ENCODE measurements around the gene TMCC3. TPM values are rescaled to one million over a fixed set of nuclear protein-coding genes. Genes with fewer than 3 reads are reported as not detected.

Gene TMCC3
- total and polyA plus RNA-seq, 4 donors, result 0.81 to 2.3 (median 1.5) TPM

- Histone ChIP-seq H3K4me3 (ENCODE audit: low read depth in 1 of 3, low read length in 3 of 3) (no peak overlapping the region), H3K9ac (ENCODE audit: low read depth in 1 of 2, low read length in 2 of 2) (no peak overlapping the region), H3K9me3 (ENCODE audit: control insufficient read depth in 4 of 4, low read length in 3 of 4) (no peaks in the 10 kb centered on the region), H3K4me1 (ENCODE audit: control insufficient read depth in 4 of 4, insufficient read depth in 4 of 4, low read length in 3 of 4) (no peaks in the 10 kb centered on the region), H3K27ac (ENCODE audit: low read depth in 1 of 2, low read length in 2 of 2) (no peak overlapping the region), H3K27me3 (ENCODE audit: control insufficient read depth in 4 of 4, insufficient read depth in 4 of 4, low read length in 3 of 4) (no peaks in the 10 kb centered on the region), H3K36me3 (ENCODE audit: control insufficient read depth in 4 of 4, insufficient read depth in 3 of 4, low read depth in 1 of 4, low read length in 3 of 4) (no peaks in the 10 kb centered on the region)
- TF ChIP-seq RAD21 (IDR thresholded peaks at IDR 0.05) (no peak), FOXA1 (IDR thresholded peaks at IDR 0.05) (no peak), RXRA (IDR thresholded peaks at IDR 0.05) (no peak), SP1 (IDR thresholded peaks at IDR 0.05) (no peak), ZBTB33 (IDR thresholded peaks at IDR 0.05) (no peak), MAX (IDR thresholded peaks at IDR 0.05) (no peak), GABPA (IDR thresholded peaks at IDR 0.05 in 1 of 2, conservative IDR thresholded peaks at IDR 0.05 in 1 of 2) (no peak), HNF4G (IDR thresholded peaks at IDR 0.05) (no peak), HNF4A (conservative IDR thresholded peaks at IDR 0.05) (no peak), JUND (IDR thresholded peaks at IDR 0.05) (no peak), YY1 (IDR thresholded peaks at IDR 0.05) (no peak), TAF1 (conservative IDR thresholded peaks at IDR 0.05) (no peak), EGR1 (IDR thresholded peaks at IDR 0.05; ENCODE audit: low read depth in 2 of 2) (no peak)
- TF ChIP-seq, protein P1, sequence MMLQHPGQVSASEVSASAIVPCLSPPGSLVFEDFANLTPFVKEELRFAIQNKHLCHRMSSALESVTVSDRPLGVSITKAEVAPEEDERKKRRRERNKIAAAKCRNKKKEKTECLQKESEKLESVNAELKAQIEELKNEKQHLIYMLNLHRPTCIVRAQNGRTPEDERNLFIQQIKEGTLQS (IDR thresholded peaks at IDR 0.05), result no peak
- TF ChIP-seq, protein P2, sequence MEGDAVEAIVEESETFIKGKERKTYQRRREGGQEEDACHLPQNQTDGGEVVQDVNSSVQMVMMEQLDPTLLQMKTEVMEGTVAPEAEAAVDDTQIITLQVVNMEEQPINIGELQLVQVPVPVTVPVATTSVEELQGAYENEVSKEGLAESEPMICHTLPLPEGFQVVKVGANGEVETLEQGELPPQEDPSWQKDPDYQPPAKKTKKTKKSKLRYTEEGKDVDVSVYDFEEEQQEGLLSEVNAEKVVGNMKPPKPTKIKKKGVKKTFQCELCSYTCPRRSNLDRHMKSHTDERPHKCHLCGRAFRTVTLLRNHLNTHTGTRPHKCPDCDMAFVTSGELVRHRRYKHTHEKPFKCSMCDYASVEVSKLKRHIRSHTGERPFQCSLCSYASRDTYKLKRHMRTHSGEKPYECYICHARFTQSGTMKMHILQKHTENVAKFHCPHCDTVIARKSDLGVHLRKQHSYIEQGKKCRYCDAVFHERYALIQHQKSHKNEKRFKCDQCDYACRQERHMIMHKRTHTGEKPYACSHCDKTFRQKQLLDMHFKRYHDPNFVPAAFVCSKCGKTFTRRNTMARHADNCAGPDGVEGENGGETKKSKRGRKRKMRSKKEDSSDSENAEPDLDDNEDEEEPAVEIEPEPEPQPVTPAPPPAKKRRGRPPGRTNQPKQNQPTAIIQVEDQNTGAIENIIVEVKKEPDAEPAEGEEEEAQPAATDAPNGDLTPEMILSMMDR (IDR thresholded peaks at IDR 0.05; ENCODE audit: low read depth, low read length, missing input control), result no peak
- TF ChIP-seq, protein P3, sequence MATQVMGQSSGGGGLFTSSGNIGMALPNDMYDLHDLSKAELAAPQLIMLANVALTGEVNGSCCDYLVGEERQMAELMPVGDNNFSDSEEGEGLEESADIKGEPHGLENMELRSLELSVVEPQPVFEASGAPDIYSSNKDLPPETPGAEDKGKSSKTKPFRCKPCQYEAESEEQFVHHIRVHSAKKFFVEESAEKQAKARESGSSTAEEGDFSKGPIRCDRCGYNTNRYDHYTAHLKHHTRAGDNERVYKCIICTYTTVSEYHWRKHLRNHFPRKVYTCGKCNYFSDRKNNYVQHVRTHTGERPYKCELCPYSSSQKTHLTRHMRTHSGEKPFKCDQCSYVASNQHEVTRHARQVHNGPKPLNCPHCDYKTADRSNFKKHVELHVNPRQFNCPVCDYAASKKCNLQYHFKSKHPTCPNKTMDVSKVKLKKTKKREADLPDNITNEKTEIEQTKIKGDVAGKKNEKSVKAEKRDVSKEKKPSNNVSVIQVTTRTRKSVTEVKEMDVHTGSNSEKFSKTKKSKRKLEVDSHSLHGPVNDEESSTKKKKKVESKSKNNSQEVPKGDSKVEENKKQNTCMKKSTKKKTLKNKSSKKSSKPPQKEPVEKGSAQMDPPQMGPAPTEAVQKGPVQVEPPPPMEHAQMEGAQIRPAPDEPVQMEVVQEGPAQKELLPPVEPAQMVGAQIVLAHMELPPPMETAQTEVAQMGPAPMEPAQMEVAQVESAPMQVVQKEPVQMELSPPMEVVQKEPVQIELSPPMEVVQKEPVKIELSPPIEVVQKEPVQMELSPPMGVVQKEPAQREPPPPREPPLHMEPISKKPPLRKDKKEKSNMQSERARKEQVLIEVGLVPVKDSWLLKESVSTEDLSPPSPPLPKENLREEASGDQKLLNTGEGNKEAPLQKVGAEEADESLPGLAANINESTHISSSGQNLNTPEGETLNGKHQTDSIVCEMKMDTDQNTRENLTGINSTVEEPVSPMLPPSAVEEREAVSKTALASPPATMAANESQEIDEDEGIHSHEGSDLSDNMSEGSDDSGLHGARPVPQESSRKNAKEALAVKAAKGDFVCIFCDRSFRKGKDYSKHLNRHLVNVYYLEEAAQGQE (IDR thresholded peaks at IDR 0.05), result no peak
- no peak for DNase-seq (ENCODE audit: low spot score)
- 96% methylated on average over 3 of the region's 3 CpGs for WGBS
These were observed 19.3 kb downstream of the TMCC3 start for GRCh38 chr12:94631058-94631457.

Data from liver (tissue), 9 donors.